GM23248 (cell line): Measurements from ENCODE around the gene GRM3.

Source experiments
- EZH2 ChIP-seq: fragments of 200-600 bp; sonication (generic); IDR thresholded peaks from 2 replicates; pipeline ENCODE4 v1.6.1; 2018; ENCODE audit warnings: antibody characterized with exemption, mild to moderate bottlenecking; ENCODE audit not compliant: insufficient read depth, poor library complexity, severe bottlenecking
- EZH2phosphoT487 ChIP-seq: fragments of 200-600 bp; sonication (generic); IDR thresholded peaks from 2 replicates; pipeline ENCODE4 v1.6.1; 2018; ENCODE audit warnings: antibody characterized with exemption, moderate library complexity, mild to moderate bottlenecking, low read depth; ENCODE audit not compliant: insufficient read depth

DNA sequence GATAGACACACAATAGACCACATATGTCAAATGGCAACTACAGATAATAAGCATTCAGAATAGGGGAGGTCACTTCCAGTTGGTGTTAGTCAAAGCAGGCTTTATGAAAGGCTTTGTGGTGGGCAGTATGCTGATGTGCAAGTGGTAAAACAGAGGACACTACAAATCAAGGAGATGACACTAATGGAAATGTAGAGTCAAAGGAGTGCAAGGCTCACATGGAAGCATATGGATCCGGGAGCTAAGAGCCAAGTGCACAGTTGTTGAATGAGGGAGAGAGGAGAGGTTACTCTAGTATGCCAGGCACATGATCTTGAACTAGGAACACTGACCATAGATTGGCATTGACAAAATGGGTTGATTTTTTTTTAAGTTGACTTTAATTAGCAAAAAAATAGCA is 62.7 kb downstream of the GRM3 start:
- TF ChIP-seq EZH2 (no peak), EZH2phosphoT487 (no peak)
